Measurements from ENCODE around the gene ZNF629.

- TF ChIP-seq EZH2 (IDR thresholded peaks at IDR 0.05; ENCODE audit: insufficient read depth, poor library complexity, severe bottlenecking) (no peak), EZH2phosphoT487 (IDR thresholded peaks at IDR 0.05; ENCODE audit: insufficient read depth, low read depth) (no peak)
Observed at GRCh38 chr16:30777591-30778297, 9.3 kb downstream of the ZNF629 start.
